Measurements from ENCODE around the gene ZNF532. TPM values are rescaled to one million over a fixed set of nuclear protein-coding genes. Genes with fewer than 3 reads are reported as not detected.

Gene ZNF532
- total and polyA plus RNA-seq, 4 donors = 19.3 to 194 (median 113) TPM

DNA sequence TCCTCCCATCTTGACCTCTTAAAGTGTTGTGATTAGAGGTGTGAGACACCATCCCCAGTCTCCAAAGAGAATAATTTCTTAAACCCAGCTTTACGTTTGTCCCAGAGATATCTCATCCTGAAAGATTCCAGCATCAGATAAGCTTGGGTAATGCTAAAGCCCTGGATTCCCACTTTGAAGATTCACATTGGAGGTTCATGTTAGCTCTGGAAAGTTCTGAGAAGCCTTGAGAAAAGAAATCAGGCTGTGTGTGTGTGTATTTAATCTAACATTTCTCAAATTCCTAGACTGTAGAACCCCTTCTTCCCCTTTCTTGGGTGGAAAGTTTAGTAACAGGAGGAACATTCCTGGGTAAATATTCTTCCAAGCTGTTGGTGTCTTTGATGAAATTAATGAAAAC lies 18.0 kb downstream of the ZNF532 start:
- Histone ChIP-seq H3K4me1 (ENCODE audit: control insufficient read depth in 1 of 2, insufficient read depth in 2 of 2, low read length in 2 of 2) (peaks cover 6 to 7% of the 10 kb centered on the region in 2 donors), H3K27ac (ENCODE audit: low read depth in 1 of 2, low read length in 2 of 2) (peak overlapping the region; percentile 81 to 87), H3K36me3 (ENCODE audit: control insufficient read depth in 1 of 2, insufficient read depth in 2 of 2, low read length in 1 of 2) (peaks cover 0 to 7% of the 10 kb centered on the region in 2 donors), H3K9me3 (ENCODE audit: control insufficient read depth, low read length) (no peaks in the 10 kb centered on the region), H3K27me3 (ENCODE audit: control insufficient read depth in 1 of 2, insufficient read depth in 2 of 2, low read length in 1 of 2) (no peaks in the 10 kb centered on the region), H3K4me3 (ENCODE audit: low read length in 2 of 2) (no peak overlapping the region)
- intact Hi-C loops (cut with DNase I) = loop anchor here (5.0 to 10.0 kb wide), 2 partner anchors 110 to 172 kb away; no protein-coding TSS in a partner anchor
- ATAC-seq (ENCODE audit: low FRiP score) (no peak), DNase-seq (no peak)
- WGBS, 2 donors = 0 to 15% methylated on average over 1 of the region's 1 CpG

DNA sequence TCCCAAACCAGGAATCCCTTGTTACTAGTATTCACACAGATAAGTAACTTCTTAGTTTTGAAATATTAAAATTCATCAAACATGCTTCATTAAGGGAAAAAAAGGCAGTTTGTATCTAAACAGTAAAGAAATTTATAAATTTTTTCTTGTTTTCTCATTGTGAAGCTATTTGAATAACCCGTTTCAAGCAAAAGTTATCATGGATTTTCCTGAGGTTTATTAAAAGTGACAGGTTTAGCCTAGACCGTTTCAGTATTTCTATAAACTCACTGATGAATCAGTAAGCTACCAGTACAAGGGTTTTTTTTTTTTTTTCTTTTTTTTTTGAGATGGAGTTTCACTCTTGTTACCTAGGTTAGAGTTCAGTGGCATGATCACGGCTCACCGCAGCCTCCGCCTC lies 20.0 kb downstream of the ZNF532 start:
- 79 to 82% methylated on average over 5 of the region's 5 CpGs for WGBS, 2 donors

DNA sequence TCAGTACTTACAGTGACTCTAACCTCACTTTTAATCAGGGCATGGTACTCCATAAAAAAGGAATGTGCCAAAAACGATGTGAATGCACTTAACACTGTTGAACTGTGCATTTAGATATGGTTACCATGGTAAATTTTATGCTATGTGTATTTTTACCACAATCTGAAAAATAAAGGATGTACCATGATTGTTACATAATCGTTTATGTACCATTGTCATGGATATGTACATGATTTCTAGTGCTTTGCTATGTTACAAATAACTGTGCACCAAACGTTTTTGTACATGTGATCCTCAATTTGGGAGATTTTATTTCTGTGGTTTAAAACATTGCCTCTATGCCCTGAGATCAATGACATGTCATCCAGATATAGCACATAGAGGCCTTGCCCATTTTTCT lies 21.8 kb downstream of the ZNF532 start:
- H3K9me3 ChIP-seq (ENCODE audit: control insufficient read depth, low read length) = no peaks in the 10 kb centered on the region
- no peak overlapping the region for H3K4me3 ChIP-seq (ENCODE audit: low read length in 2 of 2)
- peak overlapping the region in 1 of 2 donors; percentile 68 for H3K27ac ChIP-seq (ENCODE audit: low read depth in 1 of 2, low read length in 2 of 2)
- DNase-seq (no peak), ATAC-seq (ENCODE audit: low FRiP score) (no peak)
- WGBS, 2 donors = 31 to 36% methylated on average over 3 of the region's 3 CpGs
- H3K4me1 ChIP-seq (ENCODE audit: control insufficient read depth in 1 of 2, insufficient read depth in 2 of 2, low read length in 2 of 2) = peaks cover 4 to 6% of the 10 kb centered on the region in 2 donors
- no peaks in the 10 kb centered on the region for H3K36me3 ChIP-seq (ENCODE audit: control insufficient read depth in 1 of 2, insufficient read depth in 2 of 2, low read length in 1 of 2)
- no peaks in the 10 kb centered on the region for H3K27me3 ChIP-seq (ENCODE audit: control insufficient read depth in 1 of 2, insufficient read depth in 2 of 2, low read length in 1 of 2)
- intact Hi-C loops (cut with DNase I) = loop anchor here in 1 of 2 donors (10.0 kb wide), 1 partner anchor 168 kb away; no protein-coding TSS in a partner anchor

More for the DNA sequence above, 20.0 kb downstream of the ZNF532 start:
- Histone ChIP-seq H3K27me3 (ENCODE audit: control insufficient read depth in 1 of 2, insufficient read depth in 2 of 2, low read length in 1 of 2) (no peaks in the 10 kb centered on the region), H3K4me3 (ENCODE audit: low read length in 2 of 2) (no peak overlapping the region), H3K4me1 (ENCODE audit: control insufficient read depth in 1 of 2, insufficient read depth in 2 of 2, low read length in 2 of 2) (peaks cover 6 to 7% of the 10 kb centered on the region in 2 donors), H3K27ac (ENCODE audit: low read depth in 1 of 2, low read length in 2 of 2) (no peak overlapping the region), H3K9me3 (ENCODE audit: control insufficient read depth, low read length) (no peaks in the 10 kb centered on the region), H3K36me3 (ENCODE audit: control insufficient read depth in 1 of 2, insufficient read depth in 2 of 2, low read length in 1 of 2) (no peaks in the 10 kb centered on the region)
- ATAC-seq (ENCODE audit: low FRiP score) (no peak), DNase-seq (no peak)
- intact Hi-C loops (cut with DNase I) = loop anchor here (5.0 to 10.0 kb wide), 2 partner anchors 108 to 170 kb away; no protein-coding TSS in a partner anchor

DNA sequence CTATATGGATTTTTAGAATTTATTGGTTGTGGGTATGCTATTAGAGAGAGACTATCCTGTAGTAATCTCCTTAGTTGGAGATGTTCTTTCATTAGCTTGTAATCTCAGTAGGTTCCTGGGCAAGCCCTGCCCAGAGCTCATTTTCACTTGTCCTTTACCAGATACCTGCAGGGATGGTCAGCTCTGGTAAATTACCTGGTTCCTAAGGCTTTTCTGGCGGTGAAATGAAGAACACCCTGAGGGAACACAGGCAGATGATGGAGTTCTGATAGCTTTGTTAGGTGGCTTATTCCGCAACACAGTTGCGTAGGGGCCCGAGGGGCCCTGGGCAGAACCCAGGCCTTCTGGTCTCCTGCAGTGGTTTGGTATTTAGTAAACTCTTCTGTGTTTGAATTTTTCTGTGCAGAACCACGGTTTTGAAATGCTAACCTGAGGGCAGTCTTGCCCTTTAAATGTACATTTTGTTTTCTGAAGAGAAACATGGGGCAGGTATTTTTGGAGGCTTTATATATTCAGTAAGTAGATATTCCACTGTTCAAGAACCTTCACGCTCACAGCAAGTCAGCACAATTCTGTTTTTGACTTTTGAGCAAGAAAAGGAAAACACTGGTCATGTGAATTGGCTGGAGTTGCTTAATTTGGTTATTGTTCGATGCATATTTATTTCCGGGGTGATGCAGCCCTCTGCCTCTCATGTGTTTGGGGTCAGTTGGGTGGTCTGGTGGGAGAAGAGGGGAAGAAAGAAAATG lies 22.4 kb downstream of the ZNF532 start:
- Histone ChIP-seq H3K36me3 (ENCODE audit: control insufficient read depth in 1 of 2, insufficient read depth in 2 of 2, low read length in 1 of 2) (no peaks in the 10 kb centered on the region), H3K27me3 (ENCODE audit: control insufficient read depth in 1 of 2, insufficient read depth in 2 of 2, low read length in 1 of 2) (no peaks in the 10 kb centered on the region), H3K4me1 (ENCODE audit: control insufficient read depth in 1 of 2, insufficient read depth in 2 of 2, low read length in 2 of 2) (peaks cover 4 to 6% of the 10 kb centered on the region in 2 donors), H3K9me3 (ENCODE audit: control insufficient read depth, low read length) (no peaks in the 10 kb centered on the region), H3K27ac (ENCODE audit: low read depth in 1 of 2, low read length in 2 of 2) (peak overlapping the region; percentile 68 to 91), H3K4me3 (ENCODE audit: low read length in 2 of 2) (no peak overlapping the region)
- ATAC-seq (ENCODE audit: low FRiP score) = peak; percentile 58
- no peak for DNase-seq
- intact Hi-C loops (cut with DNase I) = loop anchor here in 1 of 2 donors (10.0 kb wide), 1 partner anchor 168 kb away; no protein-coding TSS in a partner anchor
- 27 to 33% methylated on average over 8 of the region's 8 CpGs for WGBS, 2 donors

DNA sequence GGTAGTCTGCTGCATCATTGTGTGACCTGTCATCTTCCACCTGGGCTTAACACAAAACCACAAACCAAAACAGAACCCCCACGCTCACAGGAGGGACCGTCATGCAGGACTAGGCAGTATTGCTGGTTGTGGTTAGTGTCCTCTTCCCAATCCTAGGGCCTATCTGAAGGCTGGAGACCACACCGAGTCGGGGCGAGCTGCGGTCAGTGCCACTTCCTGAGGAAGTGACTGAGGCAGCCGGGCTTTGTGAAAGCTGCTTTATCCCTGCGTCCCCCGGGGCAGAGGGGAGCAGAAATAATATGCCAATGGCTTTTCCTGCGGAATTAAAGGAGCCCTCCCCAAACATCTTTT lies 22.9 kb downstream of the ZNF532 start:
- intact Hi-C loops (cut with DNase I) = loop anchor here in 1 of 2 donors (10.0 kb wide), 1 partner anchor 167 kb away; no protein-coding TSS in a partner anchor
- Histone ChIP-seq H3K4me1 (ENCODE audit: control insufficient read depth in 1 of 2, insufficient read depth in 2 of 2, low read length in 2 of 2) (peaks cover under 1 to 9% of the 10 kb centered on the region in 2 donors), H3K27ac (ENCODE audit: low read depth in 1 of 2, low read length in 2 of 2) (peak overlapping the region; percentile 66 to 68)

DNA sequence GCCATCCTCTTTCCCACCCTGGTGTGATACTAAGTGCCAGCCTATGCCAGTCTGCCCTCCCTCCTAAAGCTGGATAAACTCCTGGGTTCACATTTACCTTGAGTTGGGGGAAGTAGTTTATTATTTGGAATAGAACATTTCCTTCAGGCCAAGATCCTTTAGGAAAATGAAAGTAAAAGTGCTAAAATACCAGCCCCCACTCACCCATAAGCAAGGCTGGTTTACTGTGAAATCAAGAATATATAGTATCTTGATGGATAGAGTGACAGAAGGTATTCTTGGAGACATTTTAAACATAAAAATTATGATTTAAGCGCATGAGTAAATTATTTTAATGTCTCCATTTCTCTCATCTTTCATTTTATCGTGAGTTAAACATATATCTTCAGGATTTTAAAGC lies 27.1 kb downstream of the ZNF532 start:
- Histone ChIP-seq H3K27ac (ENCODE audit: low read depth in 1 of 2, low read length in 2 of 2) (peak overlapping the region; percentile 83 to 92), H3K9me3 (ENCODE audit: control insufficient read depth, low read length) (no peaks in the 10 kb centered on the region), H3K4me3 (ENCODE audit: low read length in 2 of 2) (no peak overlapping the region), H3K36me3 (ENCODE audit: control insufficient read depth in 1 of 2, insufficient read depth in 2 of 2, low read length in 1 of 2) (no peaks in the 10 kb centered on the region), H3K4me1 (ENCODE audit: control insufficient read depth in 1 of 2, insufficient read depth in 2 of 2, low read length in 2 of 2) (peaks cover 0 to 8% of the 10 kb centered on the region in 2 donors), H3K27me3 (ENCODE audit: control insufficient read depth in 1 of 2, insufficient read depth in 2 of 2, low read length in 1 of 2) (no peaks in the 10 kb centered on the region)
- ATAC-seq (ENCODE audit: low FRiP score) = no peak
- DNase-seq = no peak
- intact Hi-C loops (cut with DNase I) = no loop called here
- WGBS, 2 donors = 15 to 17% methylated on average over 2 of the region's 2 CpGs

More for the DNA sequence above, 22.9 kb downstream of the ZNF532 start:
- DNase-seq (peak; percentile 83 to 90), ATAC-seq (ENCODE audit: low FRiP score) (peak; percentile 88)
- Histone ChIP-seq H3K36me3 (ENCODE audit: control insufficient read depth in 1 of 2, insufficient read depth in 2 of 2, low read length in 1 of 2) (no peaks in the 10 kb centered on the region), H3K9me3 (ENCODE audit: control insufficient read depth, low read length) (no peaks in the 10 kb centered on the region), H3K4me3 (ENCODE audit: low read length in 2 of 2) (no peak overlapping the region), H3K27me3 (ENCODE audit: control insufficient read depth in 1 of 2, insufficient read depth in 2 of 2, low read length in 1 of 2) (no peaks in the 10 kb centered on the region)
- WGBS, 2 donors = 0 to 3% methylated on average over 10 of the region's 10 CpGs

DNA sequence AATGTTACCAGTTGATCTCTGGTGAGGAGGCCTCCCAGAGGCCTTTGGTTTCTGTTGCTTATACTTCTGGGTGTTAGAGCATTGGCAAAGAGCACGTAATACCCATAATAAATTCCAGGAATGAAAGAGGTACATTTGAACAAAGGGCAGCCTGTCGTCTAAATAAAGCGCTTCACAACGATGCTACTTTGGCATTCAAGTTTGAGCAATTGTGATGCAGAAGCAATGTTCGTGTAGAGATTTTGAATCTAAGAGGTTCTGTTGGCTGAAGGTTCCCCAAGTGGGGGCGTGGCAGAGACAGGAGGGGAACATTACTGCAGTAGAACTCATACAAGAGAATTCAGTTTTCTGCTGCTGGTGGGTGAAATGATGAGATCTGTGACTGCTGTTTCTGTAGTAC lies 27.8 kb downstream of the ZNF532 start:
- ATAC-seq (ENCODE audit: low FRiP score) (no peak), DNase-seq (no peak)
- intact Hi-C loops (cut with DNase I) = no loop called here
- no peak overlapping the region for H3K4me3 ChIP-seq (ENCODE audit: low read length in 2 of 2)
- 22 to 27% methylated on average over 6 of the region's 6 CpGs for WGBS, 2 donors
- no peaks in the 10 kb centered on the region for H3K9me3 ChIP-seq (ENCODE audit: control insufficient read depth, low read length)
- H3K27me3 ChIP-seq (ENCODE audit: control insufficient read depth in 1 of 2, insufficient read depth in 2 of 2, low read length in 1 of 2) = no peaks in the 10 kb centered on the region
- no peaks in the 10 kb centered on the region for H3K36me3 ChIP-seq (ENCODE audit: control insufficient read depth in 1 of 2, insufficient read depth in 2 of 2, low read length in 1 of 2)
- peaks cover 0 to 5% of the 10 kb centered on the region in 2 donors for H3K4me1 ChIP-seq (ENCODE audit: control insufficient read depth in 1 of 2, insufficient read depth in 2 of 2, low read length in 2 of 2)
- H3K27ac ChIP-seq (ENCODE audit: low read depth in 1 of 2, low read length in 2 of 2) = peak overlapping the region; percentile 41 to 50

DNA sequence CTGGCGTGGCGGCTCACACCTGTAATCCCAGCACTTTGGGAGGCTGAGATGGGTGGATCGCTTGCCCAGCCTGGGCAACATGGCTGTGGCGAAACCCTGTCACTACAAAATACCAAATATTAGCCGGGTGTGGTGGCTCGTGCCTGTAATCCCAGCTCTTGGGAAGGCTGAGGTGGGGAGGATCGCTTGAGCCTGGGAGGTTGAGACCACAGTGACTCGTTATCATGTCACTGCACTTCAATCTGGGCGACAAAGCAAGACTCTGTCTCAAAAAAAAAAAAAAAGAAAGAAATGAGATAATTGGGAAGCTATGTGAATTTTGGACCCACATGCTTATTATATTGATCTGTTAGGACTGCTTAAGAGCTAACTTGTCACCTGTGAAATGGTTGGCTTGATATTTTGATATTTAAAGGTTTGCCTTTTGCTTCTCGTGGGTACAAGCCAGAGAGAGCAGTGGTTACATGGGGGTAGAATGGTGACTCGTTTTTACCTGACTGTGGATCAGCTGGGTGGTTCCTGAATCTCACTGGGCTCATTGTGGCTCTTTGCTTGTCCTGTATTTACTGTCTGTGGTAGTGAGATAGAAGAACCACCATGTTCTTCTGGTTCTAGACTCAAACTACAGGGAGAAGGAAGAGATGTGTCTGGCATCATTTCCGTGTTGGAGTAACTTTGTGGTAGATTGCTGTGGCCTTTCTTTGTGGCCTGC lies 28.9 kb downstream of the ZNF532 start:
- Histone ChIP-seq H3K27me3 (ENCODE audit: control insufficient read depth in 1 of 2, insufficient read depth in 2 of 2, low read length in 1 of 2) (no peaks in the 10 kb centered on the region), H3K4me1 (ENCODE audit: control insufficient read depth in 1 of 2, insufficient read depth in 2 of 2, low read length in 2 of 2) (peaks cover 0 to 5% of the 10 kb centered on the region in 2 donors), H3K27ac (ENCODE audit: low read depth in 1 of 2, low read length in 2 of 2) (no peak overlapping the region), H3K4me3 (ENCODE audit: low read length in 2 of 2) (no peak overlapping the region), H3K36me3 (ENCODE audit: control insufficient read depth in 1 of 2, insufficient read depth in 2 of 2, low read length in 1 of 2) (no peaks in the 10 kb centered on the region), H3K9me3 (ENCODE audit: control insufficient read depth, low read length) (no peaks in the 10 kb centered on the region)
- ATAC-seq (ENCODE audit: low FRiP score) = no peak
- no peak for DNase-seq
- 91 to 93% methylated on average over 12 of the region's 12 CpGs for WGBS, 2 donors
- intact Hi-C loops (cut with DNase I) = no loop called here
